ENCODE results near the gene ADGRG7. TPM values are rescaled to one million over a fixed set of nuclear protein-coding genes. Genes with fewer than 3 reads are reported as not detected.

ADGRG7 gene
- total and polyA plus RNA-seq, 2 donors (not counting 1 experiment from before 2014, with no cell fraction given), result not detected

- intact Hi-C loops (cut with micrococcal nuclease), result no loop called here
- no peak overlapping the region for H2AFZ ChIP-seq (ENCODE audit: insufficient read depth, low read depth, low read length, poor library complexity, severe bottlenecking)
Observed at GRCh38 chr3:100635273-100635701, 25.9 kb downstream of the ADGRG7 start.

GRCh38 chr3:100637197-100637631 is 27.8 kb downstream of the ADGRG7 start:
- ATAC-seq (ENCODE audit: low read depth) (no peak), DNase-seq (no peak)
- CTCF ChIA-PET, result no interaction called here
- intact Hi-C loops (cut with micrococcal nuclease), result no loop called here
- peaks cover 0 to 4% of the 10 kb centered on the region in 2 donors for H3K4me1 ChIP-seq (ENCODE audit: control insufficient read depth in 2 of 2, insufficient read depth in 2 of 2, low read length in 2 of 2)
- H3K36me3 ChIP-seq (replicated peaks in 1 of 2; ENCODE audit: control extremely low read depth in 1 of 2, control insufficient read depth in 1 of 2, extremely low read depth in 1 of 2, insufficient read depth in 2 of 2, low read length in 1 of 2), result no peaks in the 10 kb centered on the region
- peaks cover 18% of the 10 kb centered on the region for H3K27me3 Mint-ChIP-seq
- H3K4me3 Mint-ChIP-seq, result no peak overlapping the region
- WGBS (ENCODE audit: insufficient coverage), result no CpG with 5 or more reads among the region's 1 CpG
- H3K4me3 ChIP-seq (ENCODE audit: control extremely low read depth in 1 of 5, extremely low read depth in 1 of 5, insufficient read depth in 1 of 5, low read depth in 2 of 5, low read length in 4 of 5), result no peak overlapping the region
- H4K20me1 ChIP-seq (ENCODE audit: control insufficient read depth, insufficient read depth, low read length, poor library complexity, severe bottlenecking), result no peaks in the 10 kb centered on the region
- H3K9ac ChIP-seq (ENCODE audit: low read length), result no peak overlapping the region
- no peaks in the 10 kb centered on the region for H3K4me1 Mint-ChIP-seq
- H3K4me2 ChIP-seq (replicated peaks; ENCODE audit: low read depth, low read length, poor library complexity, severe bottlenecking), result no peak overlapping the region
- no peak overlapping the region for H2AFZ ChIP-seq (ENCODE audit: insufficient read depth, low read depth, low read length, poor library complexity, severe bottlenecking)
- H3K9me3 ChIP-seq (ENCODE audit: control extremely low read depth in 1 of 3, control insufficient read depth in 2 of 3, insufficient read depth in 1 of 3, low read length in 2 of 3), result peaks cover 0 to 7% (median 0%) of the 10 kb centered on the region in 3 donors
- POLR2A ChIA-PET, result no interaction called here
- H3K9me3 Mint-ChIP-seq (ENCODE audit: insufficient read depth), result no peaks in the 10 kb centered on the region
- H3K27ac Mint-ChIP-seq, result no peak overlapping the region
- H3K27me3 ChIP-seq (replicated peaks in 1 of 4; ENCODE audit: control extremely low read depth in 1 of 4, control insufficient read depth in 3 of 4, insufficient read depth in 4 of 4, low read length in 3 of 4), result no peaks in the 10 kb centered on the region
- TF ChIP-seq EZH2 (IDR thresholded peaks at IDR 0.05; ENCODE audit: borderline replicate concordance, insufficient read depth, low read depth, low read length, poor library complexity, severe bottlenecking), result no peak
- no peak for TF ChIP-seq CTCF (IDR thresholded peaks at IDR 0.05)
- no peak overlapping the region for H3K27ac ChIP-seq (ENCODE audit: low read length in 2 of 2)
- H3K79me2 ChIP-seq (ENCODE audit: control insufficient read depth, insufficient read depth, low read length), result no peaks in the 10 kb centered on the region

More at GRCh38 chr3:100635273-100635701, 25.9 kb downstream of the ADGRG7 start:
- Histone ChIP-seq H3K9me3 (ENCODE audit: control extremely low read depth in 1 of 3, control insufficient read depth in 2 of 3, insufficient read depth in 1 of 3, low read length in 2 of 3) (peaks cover 0 to 7% (median 0%) of the 10 kb centered on the region in 3 donors), H3K27ac (ENCODE audit: low read length in 2 of 2) (no peak overlapping the region), H3K79me2 (ENCODE audit: control insufficient read depth, insufficient read depth, low read length) (no peaks in the 10 kb centered on the region), H3K4me1 (ENCODE audit: control insufficient read depth in 2 of 2, insufficient read depth in 2 of 2, low read length in 2 of 2) (no peaks in the 10 kb centered on the region), H3K36me3 (replicated peaks in 1 of 2; ENCODE audit: control extremely low read depth in 1 of 2, control insufficient read depth in 1 of 2, extremely low read depth in 1 of 2, insufficient read depth in 2 of 2, low read length in 1 of 2) (no peaks in the 10 kb centered on the region), H3K27me3 (replicated peaks in 1 of 4; ENCODE audit: control extremely low read depth in 1 of 4, control insufficient read depth in 3 of 4, insufficient read depth in 4 of 4, low read length in 3 of 4) (no peaks in the 10 kb centered on the region), H4K20me1 (ENCODE audit: control insufficient read depth, insufficient read depth, low read length, poor library complexity, severe bottlenecking) (no peaks in the 10 kb centered on the region), H3K4me2 (replicated peaks; ENCODE audit: low read depth, low read length, poor library complexity, severe bottlenecking) (no peak overlapping the region), H3K4me3 (ENCODE audit: control extremely low read depth in 1 of 5, extremely low read depth in 1 of 5, insufficient read depth in 1 of 5, low read depth in 2 of 5, low read length in 4 of 5) (no peak overlapping the region), H3K9ac (ENCODE audit: low read length) (no peak overlapping the region)
- Mint-ChIP-seq H3K4me3 (no peak overlapping the region), H3K9me3 (ENCODE audit: insufficient read depth) (no peaks in the 10 kb centered on the region), H3K27me3 (peaks cover 26% of the 10 kb centered on the region), H3K27ac (no peak overlapping the region), H3K4me1 (no peaks in the 10 kb centered on the region)
- POLR2A ChIA-PET, result no interaction called here
- DNase-seq, result no peak
- CTCF ChIA-PET, result interaction anchor here (0.7 kb wide), 1 partner anchor 804 kb away, joined by 3 read pairs; no protein-coding TSS in a partner anchor
- TF ChIP-seq CTCF (IDR thresholded peaks at IDR 0.05) (no peak), EZH2 (IDR thresholded peaks at IDR 0.05; ENCODE audit: borderline replicate concordance, insufficient read depth, low read depth, low read length, poor library complexity, severe bottlenecking) (no peak)
- WGBS (ENCODE audit: insufficient coverage), result 83% methylated on average over 3 of the region's 3 CpGs
- ATAC-seq (ENCODE audit: low read depth), result no peak
